Activated CD4-positive, alpha-beta T cell treated with anti-CD3 and anti-CD28 coated beads, Interleukin-2, amount 50 U/mL, for 24 hours (primary cell): ENCODE results near the gene MMP8.
"Not testable (repeated sequence)": the region's sequence is repeated elsewhere in the genome, so short reads cannot be mapped to it uniquely, and the experiment has no call there.

Experiments
- DNase-seq, 2 donors: peaks; one replicate each; pipeline ENCODE4 v3.0.0-alpha.2; 2020; ENCODE audit warnings: low read depth in 1 of 2, low spot score in 1 of 2

Gene MMP8

GRCh38 chr11:102724904-102725500 lies at the start of gene MMP8:
Gene MMP8 (minus strand): TSS chr11:102724954. CDS start chr11:102724855, 99 bp downstream.
- DNase-seq = no peak

GRCh38 chr11:102773386-102773785 lies 48.6 kb upstream of the MMP8 start:
- no peak for DNase-seq

GRCh38 chr11:102771351-102771750 lies 46.6 kb upstream of the MMP8 start:
- no peak for DNase-seq

- DNase-seq = no peak
These were observed 45.4 kb upstream of the MMP8 start for GRCh38 chr11:102770191-102770590.

- DNase-seq = no peak
These were observed 43.0 kb upstream of the MMP8 start for GRCh38 chr11:102767800-102768199.

GRCh38 chr11:102763440-102763839 lies 38.7 kb upstream of the MMP8 start:
- no peak for DNase-seq

- DNase-seq = no peak
These were observed 37.6 kb upstream of the MMP8 start for GRCh38 chr11:102762361-102762767.

- DNase-seq = no peak
These were observed 37.0 kb upstream of the MMP8 start for GRCh38 chr11:102761646-102762238.

GRCh38 chr11:102760344-102761035 lies 35.7 kb upstream of the MMP8 start:
- DNase-seq = no peak

GRCh38 chr11:102757823-102758549 lies 33.2 kb upstream of the MMP8 start:
- no peak for DNase-seq

GRCh38 chr11:102753267-102753666 lies 28.5 kb upstream of the MMP8 start:
- no peak for DNase-seq

GRCh38 chr11:102751673-102752072 lies 26.9 kb upstream of the MMP8 start:
- DNase-seq = no peak

GRCh38 chr11:102749101-102749722 lies 24.5 kb upstream of the MMP8 start:
- no peak for DNase-seq

GRCh38 chr11:102746746-102747578 lies 22.2 kb upstream of the MMP8 start:
- not testable (repeated sequence) for DNase-seq

- DNase-seq = no peak
These were observed 9.9 kb upstream of the MMP8 start for GRCh38 chr11:102734650-102735049.

- DNase-seq = peak in 1 of 2 donors; percentile 11
These were observed 8.6 kb upstream of the MMP8 start for GRCh38 chr11:102733232-102733875.

- DNase-seq = not testable (repeated sequence)
These were observed 6.2 kb upstream of the MMP8 start for GRCh38 chr11:102730944-102731343.

- DNase-seq = no peak
These were observed 5.4 kb upstream of the MMP8 start for GRCh38 chr11:102729849-102730815.

- DNase-seq = no peak
These were observed 3.1 kb upstream of the MMP8 start for GRCh38 chr11:102727890-102728289.
